ENCODE data around the gene SRC.

Gene SRC

GRCh38 chr20:37416100-37416847 lies 70.3 kb downstream of the SRC start:
- no peak for DNase-seq

- no peak for DNase-seq
Measured at GRCh38 chr20:37416848-37417616, 71.1 kb downstream of the SRC start.

- peak; percentile 45 for DNase-seq
Measured at GRCh38 chr20:37417617-37418467, 71.9 kb downstream of the SRC start.

GRCh38 chr20:37418591-37419109 lies 72.7 kb downstream of the SRC start:
- DNase-seq = no peak

- no peak for DNase-seq
Measured at GRCh38 chr20:37419307-37419706, 73.4 kb downstream of the SRC start.

GRCh38 chr20:37419774-37420542 lies 74.0 kb downstream of the SRC start:
- no peak for DNase-seq

- no peak for DNase-seq
Measured at GRCh38 chr20:37420610-37421009, 74.7 kb downstream of the SRC start.

- DNase-seq = no peak
Measured at GRCh38 chr20:37421060-37421905, 75.3 kb downstream of the SRC start.

- DNase-seq = no peak
Measured at GRCh38 chr20:37421988-37422387, 76.0 kb downstream of the SRC start.

- no peak for DNase-seq
Measured at GRCh38 chr20:37422791-37423286, 76.9 kb downstream of the SRC start.

- DNase-seq = no peak
Measured at GRCh38 chr20:37423545-37423944, 77.6 kb downstream of the SRC start.

- no peak for DNase-seq
Measured at GRCh38 chr20:37424062-37424851, 78.3 kb downstream of the SRC start.

- no peak for DNase-seq
Measured at GRCh38 chr20:37425103-37425625, 79.2 kb downstream of the SRC start.

- DNase-seq = no peak
Measured at GRCh38 chr20:37426106-37426505, 80.2 kb downstream of the SRC start.

GRCh38 chr20:37426978-37427377 lies 81.0 kb downstream of the SRC start:
- DNase-seq = no peak

GRCh38 chr20:37430044-37430443 lies 84.1 kb downstream of the SRC start:
- no peak for DNase-seq

- DNase-seq = no peak
Measured at GRCh38 chr20:37430778-37431460, 85.0 kb downstream of the SRC start.

GRCh38 chr20:37431786-37432185 lies 85.8 kb downstream of the SRC start:
- DNase-seq = no peak

- no peak for DNase-seq
Measured at GRCh38 chr20:37432606-37433005, 86.7 kb downstream of the SRC start.
